Fibroblast of lung (primary cell): ENCODE results near the gene TENM4. TPM values are rescaled to one million over a fixed set of nuclear protein-coding genes. Genes with fewer than 3 reads are reported as not detected.

Source experiments
- DNase-seq, 2 donors: peaks; one replicate each; pipeline versions ENCODE4 v3.0.0 to v3.0.0-alpha.2; 2010; ENCODE audit warnings: low read depth in 2 of 2
- H2AFZ ChIP-seq: 2 replicates; pipeline ENCODE4 v1.5.1; 2012; ENCODE audit warnings: low read length, control low read depth, inconsistent platforms
- H3K27ac ChIP-seq: 2 replicates; pipeline ENCODE4 v1.5.1; 2011; ENCODE audit warnings: low read length, control low read depth; ENCODE audit not compliant: insufficient read depth
- H3K27me3 ChIP-seq: 2 replicates; pipeline ENCODE4 v1.5.1; 2011; ENCODE audit warnings: mild to moderate bottlenecking, low read length; ENCODE audit not compliant: control insufficient read depth, insufficient read depth
- H3K36me3 ChIP-seq: 2 replicates; pipeline ENCODE4 v1.5.1; 2011; ENCODE audit warnings: low read length; ENCODE audit not compliant: control insufficient read depth, insufficient read depth
- H3K4me1 ChIP-seq: 2 replicates; pipeline ENCODE4 v1.5.1; 2011; ENCODE audit warnings: low read length; ENCODE audit not compliant: control insufficient read depth, insufficient read depth; ENCODE audit errors: extremely low read depth
- H3K4me2 ChIP-seq: 2 replicates; pipeline ENCODE4 v1.5.1; 2011; ENCODE audit warnings: low read length, control low read depth; ENCODE audit not compliant: insufficient read depth; ENCODE audit errors: extremely low read depth
- H3K4me3 ChIP-seq, 4 experiments: fragments of 200-600 bp in 1 of 4; sonication (generic) in 1 of 4; replicated peaks in 1 of 4; 2 replicates each; pipeline ENCODE4 v1.5.1; 2011 to 2016; ENCODE audit warnings: low read length in 4 of 4, low read depth in 3 of 4, mild to moderate bottlenecking in 3 of 4, control low read depth in 2 of 4, inconsistent platforms in 1 of 4, mixed read lengths in 1 of 4; ENCODE audit not compliant: insufficient read depth in 1 of 4; ENCODE audit errors: control extremely low read depth in 1 of 4
- H3K79me2 ChIP-seq: 2 replicates; pipeline ENCODE4 v1.5.1; 2012; ENCODE audit warnings: mild to moderate bottlenecking, low read length, inconsistent platforms; ENCODE audit not compliant: control insufficient read depth, insufficient read depth
- H3K9ac ChIP-seq: 2 replicates; pipeline ENCODE4 v1.5.1; 2011; ENCODE audit warnings: mild to moderate bottlenecking, low read length, control low read depth; ENCODE audit not compliant: insufficient read depth
- H3K9me3 ChIP-seq: 2 replicates; pipeline ENCODE4 v1.5.1; 2012; ENCODE audit warnings: low read depth, low read length; ENCODE audit not compliant: control insufficient read depth, insufficient read depth
- H4K20me1 ChIP-seq: 2 replicates; pipeline ENCODE4 v1.5.1; 2011; ENCODE audit warnings: low read length; ENCODE audit not compliant: control insufficient read depth, insufficient read depth; ENCODE audit errors: extremely low read depth
- EZH2 ChIP-seq: IDR thresholded peaks from 2 replicates; pipeline ENCODE4 v1.5.1; 2012; ENCODE audit warnings: low read length, control low read depth, mild to moderate bottlenecking; ENCODE audit errors: missing control alignments
- polyA plus RNA-seq, 2 donors: library from polyadenylated mRNA; depleted of rRNA in 1 of 2; stranded (reverse) in 1 of 2; unstranded in 1 of 2; fragments of >200 nt; gene quantifications; 2 replicates each; pipeline ENCODE4 v1.2.1, GENCODE V29; 2011 to 2012; ENCODE audit warnings: missing spikeins in 1 of 2
- total RNA-seq: library from RNA; depleted of rRNA; stranded (reverse); fragments of >200 nt; gene quantifications from 2 replicates; pipeline ENCODE4 v1.2.1, GENCODE V29; 2014
- TF ChIP-seq, protein P1 (sequence below), 2 donors: IDR thresholded peaks in 1 of 2; conservative IDR thresholded peaks in 1 of 2; 1 replicate in 1 of 2; 2 replicates in 1 of 2; pipeline ENCODE4 v1.5.1; 2011 to 2012; ENCODE audit warnings: low read length in 2 of 2, control low read depth in 1 of 2, inconsistent platforms in 1 of 2, low read depth in 1 of 2, mild to moderate bottlenecking in 1 of 2

The TENM4 gene
- total and polyA plus RNA-seq, 2 donors (not counting 1 experiment from before 2014, with no cell fraction given): 4.6 to 48.4 TPM

DNA sequence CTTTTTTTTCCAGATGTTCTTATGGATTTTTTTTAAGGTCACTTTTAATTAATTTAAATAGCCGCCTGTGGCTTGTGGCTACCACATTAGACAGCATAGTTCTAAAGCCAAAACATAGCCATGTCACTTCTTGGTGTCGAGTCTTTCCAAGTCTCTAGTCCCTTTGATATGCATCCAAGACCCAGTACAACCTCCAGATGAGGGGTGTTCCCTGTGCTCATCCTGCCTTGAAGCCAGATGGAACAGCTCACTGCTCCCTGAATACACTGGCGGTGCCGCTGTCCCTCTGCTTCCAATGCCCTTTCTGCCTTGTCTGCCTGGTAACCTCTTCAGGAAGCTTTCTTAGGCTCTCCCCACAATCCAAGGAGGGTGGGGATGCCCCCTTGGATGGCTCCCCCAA lies 338.0 kb downstream of the TENM4 start:
- no peaks in the 10 kb centered on the region for H4K20me1 ChIP-seq
- H3K4me2 ChIP-seq: no peak overlapping the region
- no peaks in the 10 kb centered on the region for H3K9me3 ChIP-seq
- H3K79me2 ChIP-seq: no peaks in the 10 kb centered on the region
- no peak overlapping the region for H2AFZ ChIP-seq
- no peak overlapping the region for H3K4me3 ChIP-seq
- no peak for DNase-seq
- H3K27ac ChIP-seq: no peak overlapping the region
- TF ChIP-seq, protein P1, sequence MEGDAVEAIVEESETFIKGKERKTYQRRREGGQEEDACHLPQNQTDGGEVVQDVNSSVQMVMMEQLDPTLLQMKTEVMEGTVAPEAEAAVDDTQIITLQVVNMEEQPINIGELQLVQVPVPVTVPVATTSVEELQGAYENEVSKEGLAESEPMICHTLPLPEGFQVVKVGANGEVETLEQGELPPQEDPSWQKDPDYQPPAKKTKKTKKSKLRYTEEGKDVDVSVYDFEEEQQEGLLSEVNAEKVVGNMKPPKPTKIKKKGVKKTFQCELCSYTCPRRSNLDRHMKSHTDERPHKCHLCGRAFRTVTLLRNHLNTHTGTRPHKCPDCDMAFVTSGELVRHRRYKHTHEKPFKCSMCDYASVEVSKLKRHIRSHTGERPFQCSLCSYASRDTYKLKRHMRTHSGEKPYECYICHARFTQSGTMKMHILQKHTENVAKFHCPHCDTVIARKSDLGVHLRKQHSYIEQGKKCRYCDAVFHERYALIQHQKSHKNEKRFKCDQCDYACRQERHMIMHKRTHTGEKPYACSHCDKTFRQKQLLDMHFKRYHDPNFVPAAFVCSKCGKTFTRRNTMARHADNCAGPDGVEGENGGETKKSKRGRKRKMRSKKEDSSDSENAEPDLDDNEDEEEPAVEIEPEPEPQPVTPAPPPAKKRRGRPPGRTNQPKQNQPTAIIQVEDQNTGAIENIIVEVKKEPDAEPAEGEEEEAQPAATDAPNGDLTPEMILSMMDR (conservative IDR thresholded peaks at IDR 0.05 in 1 of 2, IDR thresholded peaks at IDR 0.05 in 1 of 2; ENCODE audit: low read depth in 1 of 2, low read length in 2 of 2): no peak
- no peak for TF ChIP-seq EZH2
- H3K27me3 ChIP-seq: no peaks in the 10 kb centered on the region
- no peak overlapping the region for H3K9ac ChIP-seq
- H3K36me3 ChIP-seq: no peaks in the 10 kb centered on the region
- no peaks in the 10 kb centered on the region for H3K4me1 ChIP-seq

DNA sequence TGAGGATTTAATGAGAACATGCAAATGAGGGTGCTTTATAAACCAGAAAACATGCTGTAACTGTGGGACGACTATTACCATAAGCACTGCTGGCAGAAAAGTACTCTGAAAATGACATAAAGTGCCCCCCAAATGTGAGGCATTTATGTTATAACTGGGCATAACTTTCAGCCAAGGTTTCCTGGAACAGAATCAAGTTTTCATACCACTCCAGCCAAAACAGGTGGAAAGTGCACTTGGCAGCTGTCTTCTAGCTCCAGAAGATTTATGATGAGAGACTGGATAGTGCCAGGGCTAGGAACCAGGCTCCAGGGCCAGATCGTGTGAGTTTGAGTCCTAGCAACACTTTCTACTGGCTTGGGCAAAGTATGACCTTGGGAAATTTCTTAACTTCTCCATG lies 339.2 kb downstream of the TENM4 start:
- no peak overlapping the region for H2AFZ ChIP-seq
- no peaks in the 10 kb centered on the region for H3K79me2 ChIP-seq
- no peak overlapping the region for H3K27ac ChIP-seq
- no peak for TF ChIP-seq EZH2
- TF ChIP-seq, protein P1 (conservative IDR thresholded peaks at IDR 0.05 in 1 of 2, IDR thresholded peaks at IDR 0.05 in 1 of 2; ENCODE audit: low read depth in 1 of 2, low read length in 2 of 2): no peak
- H3K27me3 ChIP-seq: no peaks in the 10 kb centered on the region
- DNase-seq: no peak
- H4K20me1 ChIP-seq: no peaks in the 10 kb centered on the region
- H3K9ac ChIP-seq: no peak overlapping the region
- H3K9me3 ChIP-seq: no peaks in the 10 kb centered on the region
- H3K4me1 ChIP-seq: no peaks in the 10 kb centered on the region
- no peak overlapping the region for H3K4me3 ChIP-seq
- H3K4me2 ChIP-seq: no peak overlapping the region
- no peaks in the 10 kb centered on the region for H3K36me3 ChIP-seq

DNA sequence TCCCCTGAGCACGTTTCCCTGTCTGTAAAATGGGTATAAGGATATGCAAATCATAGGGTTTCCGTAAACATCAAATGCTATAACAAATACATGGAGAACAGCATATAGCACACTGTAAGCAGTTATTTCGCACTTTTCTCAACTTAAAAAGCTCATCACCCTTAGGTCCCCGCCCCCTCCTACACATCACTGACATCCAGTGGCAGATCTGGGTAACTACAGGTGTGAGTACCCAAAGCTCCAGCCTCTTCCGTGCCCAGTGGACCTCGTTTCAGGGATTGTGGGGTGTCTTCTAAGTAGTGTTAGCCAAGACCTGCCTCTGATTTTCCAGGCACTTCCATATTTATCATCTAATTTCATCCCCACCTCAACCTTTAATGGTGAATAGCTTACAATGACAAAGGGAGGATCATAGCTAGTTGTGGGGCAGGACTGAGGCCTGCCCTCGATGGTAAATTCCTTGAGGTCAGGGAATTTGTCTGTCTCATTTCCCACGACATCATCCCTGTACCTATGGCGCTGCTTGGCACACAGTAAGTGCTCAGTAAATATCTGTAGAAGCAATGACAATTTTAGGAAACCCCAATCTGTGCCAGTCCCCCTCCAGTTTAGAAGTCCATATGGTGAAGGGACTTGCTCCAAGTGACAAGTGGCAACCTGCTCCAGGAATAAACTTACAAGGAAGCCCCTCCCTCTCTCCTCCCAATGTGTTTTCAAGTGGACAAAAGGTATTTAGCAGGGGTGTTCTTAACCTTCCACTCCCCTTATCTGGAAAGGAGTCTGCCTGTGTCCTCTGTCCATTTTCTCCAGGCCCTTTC lies 340.5 kb downstream of the TENM4 start:
- TF ChIP-seq, protein P1 (conservative IDR thresholded peaks at IDR 0.05 in 1 of 2, IDR thresholded peaks at IDR 0.05 in 1 of 2; ENCODE audit: low read depth in 1 of 2, low read length in 2 of 2): peak; percentile 66 to 93
- TF ChIP-seq EZH2: no peak
- Histone ChIP-seq H3K27me3 (no peaks in the 10 kb centered on the region), H3K9me3 (no peaks in the 10 kb centered on the region), H3K36me3 (no peaks in the 10 kb centered on the region), H3K4me3 (no peak overlapping the region), H3K79me2 (no peaks in the 10 kb centered on the region), H2AFZ (no peak overlapping the region), H3K4me1 (no peaks in the 10 kb centered on the region), H3K27ac (no peak overlapping the region), H3K9ac (no peak overlapping the region), H4K20me1 (no peaks in the 10 kb centered on the region), H3K4me2 (no peak overlapping the region)
- peak; percentile 51 to 66 for DNase-seq
